HepG2 (cell line): Measurements from ENCODE around the gene SLC22A5. TPM values are rescaled to one million over a fixed set of nuclear protein-coding genes. Genes with fewer than 3 reads are reported as not detected.

Experiments used
- ATRX ChIP-seq: sonication (generic); formaldehyde crosslinking; IDR thresholded peaks from 2 replicates; pipeline ENCODE4 v1.4.0; 2020; ENCODE audit warnings: missing genetic modification reagents, borderline replicate concordance
- CEBPB ChIP-seq: IDR thresholded peaks from 2 replicates; pipeline ENCODE4 v1.6.1; 2011; ENCODE audit warnings: low read depth, low read length, improper control_type of control experiment, borderline replicate concordance
- FOXJ3 ChIP-seq: sonication (generic); formaldehyde crosslinking; IDR thresholded peaks from 2 replicates; pipeline ENCODE4 v1.4.0; 2020; ENCODE audit warnings: missing genetic modification reagents, mild to moderate bottlenecking, borderline replicate concordance
- IKZF1 ChIP-seq: fragments of 450-650 bp; IDR thresholded peaks from 2 replicates; pipeline ENCODE4 v1.7.1; 2016
- KDM3A ChIP-seq: IDR thresholded peaks from 2 replicates; pipeline ENCODE4 v1.6.1; 2018; ENCODE audit warnings: low read depth, missing compliant biosample characterization
- MAF1 ChIP-seq: sonication (generic); formaldehyde crosslinking; IDR thresholded peaks from 2 replicates; pipeline ENCODE4 v1.5.0; 2020; ENCODE audit warnings: missing genetic modification reagents, borderline replicate concordance
- NFE2 ChIP-seq: sonication (generic); formaldehyde crosslinking; IDR thresholded peaks from 2 replicates; pipeline ENCODE4 v1.4.0; 2020; ENCODE audit warnings: missing genetic modification reagents
- PITX1 ChIP-seq: sonication (generic); formaldehyde crosslinking; IDR thresholded peaks from 2 replicates; pipeline ENCODE4 v1.5.1; 2020; ENCODE audit warnings: mild to moderate bottlenecking, missing genetic modification reagents
- RBM39 ChIP-seq: fragments of 200-400 bp; formaldehyde crosslinking; IDR thresholded peaks from one replicate; pipeline ENCODE4 v1.6.1; 2018; ENCODE audit warnings: antibody characterized with exemption, mild to moderate bottlenecking, low read depth, low read length; ENCODE audit not compliant: poor library complexity, severe bottlenecking
- SETDB1 ChIP-seq: sonication (generic); formaldehyde crosslinking; IDR thresholded peaks from 2 replicates; pipeline ENCODE4 v1.5.1; 2020; ENCODE audit warnings: missing genetic modification reagents, mild to moderate bottlenecking, borderline replicate concordance
- TBX2 ChIP-seq: sonication (generic); formaldehyde crosslinking; IDR thresholded peaks from 2 replicates; pipeline ENCODE4 v1.5.0; 2020; ENCODE audit warnings: missing genetic modification reagents, mild to moderate bottlenecking, borderline replicate concordance
- U2AF1 ChIP-seq: fragments of 200-400 bp; formaldehyde crosslinking; optimal IDR thresholded peaks from 2 replicates; pipeline ENCODE3; 2017; ENCODE audit warnings: mild to moderate bottlenecking, low read depth, low read length
- ZNF180 ChIP-seq: sonication (generic); formaldehyde crosslinking; IDR thresholded peaks from 2 replicates; pipeline ENCODE4 v1.4.0; 2020; ENCODE audit warnings: low read depth, missing genetic modification reagents, borderline replicate concordance
- ZNF264 ChIP-seq: sonication (generic); formaldehyde crosslinking; IDR thresholded peaks from 2 replicates; pipeline ENCODE4 v1.4.0; 2020; ENCODE audit warnings: missing genetic modification reagents
- ZNF33A ChIP-seq: sonication (generic); formaldehyde crosslinking; IDR thresholded peaks from 2 replicates; pipeline ENCODE4 v1.5.1; 2020; ENCODE audit warnings: missing genetic modification reagents, mild to moderate bottlenecking, moderate library complexity, borderline replicate concordance
- ZNF383 ChIP-seq: sonication (generic); formaldehyde crosslinking; IDR thresholded peaks from 2 replicates; pipeline ENCODE4 v1.4.0; 2020; ENCODE audit warnings: missing genetic modification reagents, mild to moderate bottlenecking, borderline replicate concordance
- ZNF501 ChIP-seq: sonication (generic); formaldehyde crosslinking; IDR thresholded peaks from 2 replicates; pipeline ENCODE4 v1.5.1; 2020; ENCODE audit warnings: mild to moderate bottlenecking, moderate library complexity, missing genetic modification reagents
- ZNF564 ChIP-seq: sonication (generic); formaldehyde crosslinking; IDR thresholded peaks from 2 replicates; pipeline ENCODE4 v1.8.1; 2023; ENCODE audit warnings: mild to moderate bottlenecking, missing genetic modification reagents
- ZNF724P ChIP-seq: sonication (generic); formaldehyde crosslinking; IDR thresholded peaks from 2 replicates; pipeline ENCODE4 v1.8.0; 2022; ENCODE audit warnings: missing genetic modification reagents, borderline replicate concordance
- ZNF75D ChIP-seq: sonication (generic); formaldehyde crosslinking; IDR thresholded peaks from 2 replicates; pipeline ENCODE4 v1.8.1; 2023; ENCODE audit warnings: missing genetic modification reagents, mild to moderate bottlenecking, borderline replicate concordance
- polyA plus RNA-seq, 8 experiments: library from polyadenylated mRNA; depleted of rRNA in 3 of 8; stranded (reverse) in 7 of 8; unstranded in 1 of 8; fragments of >200 nt; fragmentation: Illumina TruSeq in 4 of 8; extraction: Trizol in 4 of 8; gene quantifications; 2 replicates each; pipeline versions ENCODE4 v1.2.1 to v1.2.3, GENCODE V29; 2011 to 2016; ENCODE audit warnings: low read depth in 4 of 8, missing spikeins in 1 of 8, mixed read lengths in 1 of 8; ENCODE audit not compliant: insufficient read depth in 1 of 8
- total RNA-seq, 5 experiments: library from RNA; depleted of rRNA; stranded (reverse); fragments of >200 nt; fragmentation: Illumina TruSeq; extraction: Trizol; gene quantifications; 2 replicates each; pipeline ENCODE4 v1.2.3, GENCODE V29; 2016; ENCODE audit warnings: low read depth in 1 of 5
- TF ChIP-seq, protein P1 (sequence below): sonication (generic); formaldehyde crosslinking; IDR thresholded peaks from 2 replicates; pipeline ENCODE4 v1.4.0; 2020; ENCODE audit warnings: missing genetic modification reagents
- TF ChIP-seq, protein P2 (sequence below): sonication (generic); formaldehyde crosslinking; IDR thresholded peaks from 2 replicates; pipeline ENCODE4 v1.8.1; 2023; ENCODE audit warnings: mild to moderate bottlenecking, missing genetic modification reagents
- TF ChIP-seq, protein P3 (sequence below): IDR thresholded peaks from 2 replicates; pipeline ENCODE4 v1.6.1; 2016

SLC22A5 gene
- total and polyA plus RNA-seq, 2 of the 13 experiments (the other 11 are each of a cell fraction or from before 2014, with no cell fraction given), result 7.1 to 15.1 TPM

DNA sequence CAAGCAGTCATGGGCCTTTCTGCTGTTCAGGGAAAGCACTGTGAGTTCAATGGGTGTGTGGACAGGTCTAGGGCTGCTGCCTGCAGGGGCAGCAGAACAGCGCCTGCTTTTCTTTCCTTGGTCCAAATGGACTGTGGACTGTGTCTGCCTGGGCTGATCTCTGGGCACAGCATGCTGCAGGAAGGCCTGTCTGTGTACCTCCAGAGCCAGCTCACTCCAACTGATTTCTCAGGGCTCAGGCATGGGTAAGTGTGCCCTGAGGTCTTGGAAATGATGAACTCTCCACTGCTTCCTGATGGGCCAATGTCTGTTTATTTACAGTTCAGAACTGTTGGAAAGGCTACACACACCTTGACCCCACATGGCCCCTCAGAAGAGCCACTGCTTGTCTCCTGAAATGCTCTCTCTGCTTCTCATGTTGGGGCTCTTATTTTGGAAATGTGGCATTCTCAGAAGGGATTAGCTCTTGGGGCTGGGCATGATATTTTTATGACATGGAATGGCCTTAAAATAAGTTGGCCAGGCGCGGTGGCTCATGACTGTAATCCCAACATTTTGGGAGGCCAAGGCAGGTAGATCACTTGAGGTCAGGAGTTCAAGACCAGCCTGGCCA lies 48.3 kb upstream of the SLC22A5 start (continued):
- TF ChIP-seq, protein P1, sequence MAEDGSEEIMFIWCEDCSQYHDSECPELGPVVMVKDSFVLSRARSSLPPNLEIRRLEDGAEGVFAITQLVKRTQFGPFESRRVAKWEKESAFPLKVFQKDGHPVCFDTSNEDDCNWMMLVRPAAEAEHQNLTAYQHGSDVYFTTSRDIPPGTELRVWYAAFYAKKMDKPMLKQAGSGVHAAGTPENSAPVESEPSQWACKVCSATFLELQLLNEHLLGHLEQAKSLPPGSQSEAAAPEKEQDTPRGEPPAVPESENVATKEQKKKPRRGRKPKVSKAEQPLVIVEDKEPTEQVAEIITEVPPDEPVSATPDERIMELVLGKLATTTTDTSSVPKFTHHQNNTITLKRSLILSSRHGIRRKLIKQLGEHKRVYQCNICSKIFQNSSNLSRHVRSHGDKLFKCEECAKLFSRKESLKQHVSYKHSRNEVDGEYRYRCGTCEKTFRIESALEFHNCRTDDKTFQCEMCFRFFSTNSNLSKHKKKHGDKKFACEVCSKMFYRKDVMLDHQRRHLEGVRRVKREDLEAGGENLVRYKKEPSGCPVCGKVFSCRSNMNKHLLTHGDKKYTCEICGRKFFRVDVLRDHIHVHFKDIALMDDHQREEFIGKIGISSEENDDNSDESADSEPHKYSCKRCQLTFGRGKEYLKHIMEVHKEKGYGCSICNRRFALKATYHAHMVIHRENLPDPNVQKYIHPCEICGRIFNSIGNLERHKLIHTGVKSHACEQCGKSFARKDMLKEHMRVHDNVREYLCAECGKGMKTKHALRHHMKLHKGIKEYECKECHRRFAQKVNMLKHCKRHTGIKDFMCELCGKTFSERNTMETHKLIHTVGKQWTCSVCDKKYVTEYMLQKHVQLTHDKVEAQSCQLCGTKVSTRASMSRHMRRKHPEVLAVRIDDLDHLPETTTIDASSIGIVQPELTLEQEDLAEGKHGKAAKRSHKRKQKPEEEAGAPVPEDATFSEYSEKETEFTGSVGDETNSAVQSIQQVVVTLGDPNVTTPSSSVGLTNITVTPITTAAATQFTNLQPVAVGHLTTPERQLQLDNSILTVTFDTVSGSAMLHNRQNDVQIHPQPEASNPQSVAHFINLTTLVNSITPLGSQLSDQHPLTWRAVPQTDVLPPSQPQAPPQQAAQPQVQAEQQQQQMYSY (CRISPR knock-in tag), result no peak
- no peak for TF ChIP-seq ZNF264 (CRISPR knock-in tag)
- TF ChIP-seq ZNF180 (CRISPR knock-in tag), result no peak
- TF ChIP-seq ZNF383 (CRISPR knock-in tag), result no peak
- TF ChIP-seq, protein P2, sequence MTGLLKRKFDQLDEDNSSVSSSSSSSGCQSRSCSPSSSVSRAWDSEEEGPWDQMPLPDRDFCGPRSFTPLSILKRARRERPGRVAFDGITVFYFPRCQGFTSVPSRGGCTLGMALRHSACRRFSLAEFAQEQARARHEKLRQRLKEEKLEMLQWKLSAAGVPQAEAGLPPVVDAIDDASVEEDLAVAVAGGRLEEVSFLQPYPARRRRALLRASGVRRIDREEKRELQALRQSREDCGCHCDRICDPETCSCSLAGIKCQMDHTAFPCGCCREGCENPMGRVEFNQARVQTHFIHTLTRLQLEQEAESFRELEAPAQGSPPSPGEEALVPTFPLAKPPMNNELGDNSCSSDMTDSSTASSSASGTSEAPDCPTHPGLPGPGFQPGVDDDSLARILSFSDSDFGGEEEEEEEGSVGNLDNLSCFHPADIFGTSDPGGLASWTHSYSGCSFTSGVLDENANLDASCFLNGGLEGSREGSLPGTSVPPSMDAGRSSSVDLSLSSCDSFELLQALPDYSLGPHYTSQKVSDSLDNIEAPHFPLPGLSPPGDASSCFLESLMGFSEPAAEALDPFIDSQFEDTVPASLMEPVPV (CRISPR knock-in tag), result no peak
- TF ChIP-seq CEBPB, result no peak
- TF ChIP-seq RBM39, result no peak
- peak; percentile 72 for TF ChIP-seq ZNF501 (CRISPR knock-in tag)
- no peak for TF ChIP-seq IKZF1
- TF ChIP-seq, protein P3, sequence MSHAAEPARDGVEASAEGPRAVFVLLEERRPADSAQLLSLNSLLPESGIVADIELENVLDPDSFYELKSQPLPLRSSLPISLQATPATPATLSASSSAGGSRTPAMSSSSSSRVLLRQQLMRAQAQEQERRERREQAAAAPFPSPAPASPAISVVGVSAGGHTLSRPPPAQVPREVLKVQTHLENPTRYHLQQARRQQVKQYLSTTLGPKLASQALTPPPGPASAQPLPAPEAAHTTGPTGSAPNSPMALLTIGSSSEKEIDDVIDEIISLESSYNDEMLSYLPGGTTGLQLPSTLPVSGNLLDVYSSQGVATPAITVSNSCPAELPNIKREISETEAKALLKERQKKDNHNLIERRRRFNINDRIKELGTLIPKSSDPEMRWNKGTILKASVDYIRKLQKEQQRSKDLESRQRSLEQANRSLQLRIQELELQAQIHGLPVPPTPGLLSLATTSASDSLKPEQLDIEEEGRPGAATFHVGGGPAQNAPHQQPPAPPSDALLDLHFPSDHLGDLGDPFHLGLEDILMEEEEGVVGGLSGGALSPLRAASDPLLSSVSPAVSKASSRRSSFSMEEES, result no peak
- no peak for TF ChIP-seq U2AF1
- no peak for TF ChIP-seq KDM3A (CRISPR knock-in tag)
- TF ChIP-seq ZNF724P (CRISPR knock-in tag), result no peak
- no peak for TF ChIP-seq MAF1 (CRISPR knock-in tag)
- TF ChIP-seq SETDB1 (CRISPR knock-in tag), result no peak
- TF ChIP-seq ZNF564 (CRISPR knock-in tag), result no peak
- TF ChIP-seq ATRX (CRISPR knock-in tag), result no peak
- TF ChIP-seq ZNF75D (CRISPR knock-in tag), result no peak
- TF ChIP-seq NFE2 (CRISPR knock-in tag), result no peak
- TF ChIP-seq ZNF33A (CRISPR knock-in tag), result no peak
- 0 out of 2 replicates have a peak, but pooled peaks have one; percentile 20 for TF ChIP-seq TBX2 (CRISPR knock-in tag)
- no peak for TF ChIP-seq PITX1 (CRISPR knock-in tag)
- TF ChIP-seq FOXJ3 (CRISPR knock-in tag), result no peak
